ENCODE data around the gene COL12A1.
A peak's percentile ranks its signal among the peaks of the same experiment; 100 is the strongest.

The COL12A1 gene

GRCh38 chr6:75205776-75206575 is at the start of gene COL12A1:
Gene COL12A1 (minus strand): TSS chr6:75206053. CDS start chr6:75202792, 3,261 bp downstream.
- peak; percentile 99 for DNase-seq

DNA sequence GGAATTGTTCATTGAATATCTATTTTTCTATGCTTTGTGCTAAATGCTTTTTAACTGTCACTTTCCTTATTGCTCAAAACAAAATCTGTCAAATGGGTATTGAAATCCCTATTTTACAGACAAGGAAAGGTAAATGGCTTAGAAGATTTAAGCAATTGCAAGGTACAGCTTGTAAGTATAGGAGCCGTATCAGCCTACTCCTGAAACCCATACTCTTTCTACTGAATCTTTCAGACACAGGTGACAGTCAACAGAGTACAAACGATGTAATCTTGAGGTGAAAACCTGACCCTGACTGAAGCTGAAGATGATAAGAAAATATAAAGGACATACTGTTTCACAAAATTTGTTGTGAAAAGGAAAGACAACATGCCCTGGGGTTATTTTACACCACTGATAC is 44.7 kb upstream of the COL12A1 start:
- no peak for DNase-seq

- DNase-seq: no peak
These were observed 44.0 kb upstream of the COL12A1 start for GRCh38 chr6:75249837-75250236.

- no peak for DNase-seq
These were observed 40.5 kb upstream of the COL12A1 start for GRCh38 chr6:75246386-75246785.

DNA sequence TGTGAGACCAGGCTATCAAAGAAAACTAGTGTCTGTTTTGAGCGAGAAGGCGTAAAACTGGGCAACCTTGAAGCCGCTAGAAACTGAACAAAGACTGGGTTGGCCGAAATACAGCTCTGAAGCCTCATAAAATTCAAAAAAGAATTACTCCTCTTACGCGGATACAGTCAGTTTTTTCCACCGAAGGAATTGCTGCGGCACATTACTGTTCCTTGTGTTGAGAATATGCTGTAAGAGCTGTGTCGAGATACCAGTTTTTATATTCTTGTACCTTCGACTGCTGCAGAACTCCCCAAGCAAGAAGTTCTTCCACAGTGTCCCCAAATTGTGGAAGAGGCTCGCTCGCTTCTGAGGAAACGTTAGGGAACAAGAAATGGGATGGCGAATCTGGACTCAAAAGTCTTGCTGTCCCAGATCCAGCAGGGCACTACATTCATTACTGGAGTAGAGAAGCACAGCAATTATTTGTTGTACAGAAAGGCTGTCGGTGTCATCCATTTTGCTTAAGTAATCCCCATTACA is 38.3 kb upstream of the COL12A1 start:
- peak; percentile 9 for DNase-seq

- peak; percentile 99 for DNase-seq
These were observed 37.6 kb upstream of the COL12A1 start, which contains the start of gene COX7A2 for GRCh38 chr6:75243333-75244062. Gene COX7A2 (minus strand): TSS chr6:75243801. CDS start chr6:75243734, 67 bp downstream.

DNA sequence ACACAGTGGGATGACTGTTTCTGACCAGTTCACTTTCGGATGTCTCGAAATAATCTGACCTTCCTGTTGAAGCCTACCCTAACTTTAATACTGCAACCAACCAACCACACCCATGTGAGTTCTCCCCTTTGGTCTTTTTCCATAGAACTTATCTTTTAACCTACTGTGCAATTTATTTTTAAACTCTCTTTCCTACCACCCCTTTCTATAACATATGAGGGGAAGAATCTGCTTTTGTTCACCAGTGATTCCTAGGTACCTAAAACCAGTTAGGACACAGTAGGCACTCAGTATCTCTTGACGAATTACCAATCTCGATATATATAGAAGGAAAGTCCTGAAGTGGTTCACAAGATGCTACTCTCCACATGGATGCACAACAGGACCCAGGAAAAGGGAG is 30.8 kb upstream of the COL12A1 start:
- DNase-seq: no peak

DNA sequence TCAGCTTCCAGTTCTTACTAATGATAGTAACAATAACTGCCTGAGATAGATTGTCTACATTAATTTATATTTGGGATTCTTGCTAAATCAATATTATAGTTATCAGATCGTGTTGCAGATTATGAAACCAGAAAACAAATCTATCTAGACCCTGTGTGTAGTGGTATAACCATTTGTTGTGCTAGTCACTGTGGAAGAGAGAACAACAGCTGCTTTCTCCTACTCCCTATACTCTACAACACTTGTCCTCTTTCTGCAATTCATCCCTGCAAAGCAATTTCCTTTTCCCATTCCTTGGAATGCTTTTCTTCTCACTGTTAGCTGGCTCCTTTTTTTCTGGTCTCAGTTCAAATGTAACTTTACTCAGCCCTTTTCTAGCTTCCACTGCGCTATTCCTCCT is 29.4 kb upstream of the COL12A1 start:
- DNase-seq: no peak

GRCh38 chr6:75234126-75234865 is 28.4 kb upstream of the COL12A1 start:
- no peak for DNase-seq

GRCh38 chr6:75233092-75233615 is 27.3 kb upstream of the COL12A1 start:
- no peak for DNase-seq

GRCh38 chr6:75230484-75231325 is 24.9 kb upstream of the COL12A1 start:
- peak; percentile 68 for DNase-seq

- no peak for DNase-seq
These were observed 18.6 kb upstream of the COL12A1 start for GRCh38 chr6:75224303-75224926.

GRCh38 chr6:75223428-75223827 is 17.6 kb upstream of the COL12A1 start:
- DNase-seq: no peak

DNA sequence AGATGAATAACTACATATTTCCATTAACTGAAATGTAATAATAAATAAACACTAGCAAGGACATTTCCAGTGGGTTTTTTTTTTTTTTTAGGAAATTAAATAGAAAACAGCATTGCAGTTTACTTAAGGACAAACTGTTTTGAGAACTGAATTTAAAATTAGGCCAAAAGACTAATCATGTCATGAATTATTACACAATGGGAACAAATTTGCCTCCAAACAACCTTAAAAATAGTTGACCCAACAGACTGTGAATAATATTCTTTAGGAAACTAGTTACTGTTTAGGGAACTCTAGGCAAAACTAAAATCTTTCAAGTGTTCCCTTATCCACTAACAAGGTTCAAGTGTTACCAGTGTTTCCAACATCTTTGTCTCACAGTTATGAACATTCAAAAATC is 16.4 kb upstream of the COL12A1 start:
- DNase-seq: no peak

DNA sequence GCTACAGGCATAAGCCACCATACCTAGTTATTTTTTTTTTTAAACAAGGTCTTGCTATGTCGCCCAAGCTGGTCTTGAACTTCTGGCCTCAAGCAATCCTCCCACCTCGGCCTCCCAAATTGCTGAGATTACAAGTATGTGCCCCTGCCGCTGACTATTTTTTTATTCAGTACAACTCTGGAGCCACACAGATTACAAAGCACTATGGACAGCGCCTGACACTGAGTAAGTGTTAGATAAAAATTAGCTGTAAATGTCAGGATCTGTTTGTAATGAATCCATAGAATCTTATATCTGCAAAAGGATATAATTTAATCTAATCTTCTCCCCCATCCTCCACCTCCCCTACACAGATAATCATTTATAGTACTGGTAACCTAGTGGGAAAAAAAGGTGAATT is 15.3 kb upstream of the COL12A1 start:
- DNase-seq: no peak

- no peak for DNase-seq
These were observed 14.5 kb upstream of the COL12A1 start for GRCh38 chr6:75220357-75220756.

DNA sequence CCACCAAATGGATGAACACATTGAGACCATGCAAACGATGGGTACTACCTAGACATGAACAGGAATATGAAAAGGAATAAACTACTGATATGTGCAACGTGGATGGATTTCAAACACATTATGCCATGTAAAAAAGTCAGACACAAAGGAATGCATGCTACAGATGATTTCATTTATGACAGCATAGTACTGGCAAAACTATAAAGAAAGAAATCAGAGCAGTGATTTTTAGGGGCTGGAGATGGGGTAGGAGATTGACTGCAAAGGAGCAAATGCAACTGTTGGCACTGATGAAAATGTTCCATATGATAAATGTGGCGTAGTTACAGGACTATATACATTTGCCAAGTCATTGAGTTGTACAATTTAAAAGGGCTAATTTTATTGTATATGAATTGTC is 13.4 kb upstream of the COL12A1 start:
- no peak for DNase-seq

GRCh38 chr6:75217193-75217592 is 11.3 kb upstream of the COL12A1 start:
- peak; percentile 70 for DNase-seq

GRCh38 chr6:75215291-75215690 is 9.4 kb upstream of the COL12A1 start:
- no peak for DNase-seq

- no peak for DNase-seq
These were observed 7.9 kb upstream of the COL12A1 start for GRCh38 chr6:75213732-75214131.

DNA sequence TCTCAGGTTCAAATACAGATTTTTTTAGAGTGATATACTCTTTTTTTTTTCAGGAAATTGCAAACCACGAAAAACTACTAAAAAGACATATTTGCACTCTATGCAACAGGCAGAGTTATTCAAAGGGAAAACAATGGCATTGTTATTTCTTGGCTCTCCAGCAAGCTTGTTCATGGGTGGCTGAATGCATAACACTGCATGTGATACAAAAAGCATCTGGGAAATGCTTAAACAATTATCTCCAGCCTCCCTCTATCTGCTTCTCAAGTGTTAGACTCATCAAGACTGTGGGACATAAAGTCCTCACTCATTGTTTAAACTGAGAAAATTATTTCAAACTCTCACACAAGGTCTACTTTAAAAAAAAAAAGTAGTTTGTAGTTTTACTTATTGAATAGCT is 7.3 kb upstream of the COL12A1 start:
- DNase-seq: no peak

Data from HCEC 1CT (cell line).